Stomach (tissue), 9 donors: Measurements from ENCODE around the gene IFRD2. TPM values are rescaled to one million over a fixed set of nuclear protein-coding genes. Genes with fewer than 3 reads are reported as not detected.

Source experiments
- DNase-seq, 2 donors: peaks; one replicate each; pipeline versions ENCODE4 v3.0.0 to v3.0.0-alpha.2; 2013 to 2019
- H3K27ac ChIP-seq, 5 donors: fragments of 200-600 bp in 4 of 5; sonication (generic) in 4 of 5; one replicate each; pipeline ENCODE4 v1.5.1; 2013 to 2019; ENCODE audit warnings: mild to moderate bottlenecking in 1 of 5, moderate library complexity in 1 of 5
- H3K27me3 ChIP-seq, 3 donors: fragments of 200-600 bp; sonication (generic); one replicate each; pipeline ENCODE4 v1.5.1; 2017 to 2019; ENCODE audit warnings: mixed run types in 1 of 3
- H3K36me3 ChIP-seq, 4 donors: fragments of 200-600 bp; sonication (generic); 1 replicate in 3 of 4; 2 replicates in 1 of 4; pipeline ENCODE4 v1.5.1; 2016 to 2019
- H3K4me1 ChIP-seq, 4 donors: fragments of 200-600 bp; sonication (generic); one replicate each; pipeline ENCODE4 v1.5.1; 2016 to 2019
- H3K4me3 ChIP-seq, 4 donors: fragments of 200-600 bp; sonication (generic) in 3 of 4; one replicate each; pipeline ENCODE4 v1.5.1; 2016 to 2019; ENCODE audit warnings: mild to moderate bottlenecking in 1 of 4
- H3K9me3 ChIP-seq, 4 donors: fragments of 200-600 bp; sonication (generic); one replicate each; pipeline ENCODE4 v1.5.1; 2016 to 2019
- EP300 ChIP-seq: sonication (generic); formaldehyde crosslinking; IDR thresholded peaks from one replicate; pipeline ENCODE4 v1.6.1; 2017; ENCODE audit warnings: antibody characterized with exemption
- POLR2A ChIP-seq, 4 donors: fragments of 450-650 bp; IDR thresholded peaks; one replicate each; pipeline ENCODE4 v1.6.1; 2016; ENCODE audit warnings: antibody characterized with exemption in 4 of 4, control low read depth in 2 of 4, mild to moderate bottlenecking in 1 of 4, moderate library complexity in 1 of 4
- POLR2AphosphoS5 ChIP-seq, 3 donors: sonication (generic); formaldehyde crosslinking; IDR thresholded peaks; one replicate each; pipeline ENCODE4 v1.6.1; 2016; ENCODE audit warnings: antibody characterized with exemption in 3 of 3
- WGBS, 5 donors: extraction: QIAGEN DNeasy Blood & Tissue Kit in 3 of 5; methylation state at CpG; one replicate each; pipeline versions ENCODE4 v1.1.5 to v1.1.7; 2013 to 2018; 5-methylcytosine and 5-hydroxymethylcytosine counted together
- intact Hi-C: fragments of 100-400 bp; cut with DNase I; formaldehyde crosslinking; loops from one replicate; pipeline ENCODE4 v1.15.1; 2023; ENCODE audit warnings: low total_unique reads
- polyA plus RNA-seq, 3 donors: library from polyadenylated mRNA; stranded (reverse); fragments of 200-250 nt; gene quantifications; one replicate each; pipeline ENCODE4 v1.2.3, GENCODE V29; 2013
- total RNA-seq, 5 donors: library from RNA; depleted of rRNA; stranded (reverse); fragments of >200 nt; gene quantifications; one replicate each; pipeline versions ENCODE4 v1.1.0 to v1.2.3, GENCODE V29; 2014 to 2016
- TF ChIP-seq, protein P1 (sequence below), 7 experiments: fragments of 450-650 bp in 4 of 7; fragments of 200-600 bp in 3 of 7; sonication (generic) in 3 of 7; IDR thresholded peaks; one replicate each; pipeline ENCODE4 v1.5.1; 2016 to 2019; ENCODE audit warnings: antibody characterized with exemption in 7 of 7, control low read depth in 2 of 7, mild to moderate bottlenecking in 1 of 7
- donor health status: healthy with polysubstance abuse.
- donor health status: Bipolar disorder and iron deficiency.
- donor health status: healthy.

The IFRD2 gene
- total and polyA plus RNA-seq, 8 donors: 69.9 to 254 (median 113) TPM

- 93 to 96% (median 94%) methylated on average over 13 to 18 of the region's 18 CpGs for WGBS, 5 donors
- Histone ChIP-seq H3K9me3 (no peaks in the 10 kb centered on the region), H3K36me3 (peaks cover 7 to 15% (median 8%) of the 10 kb centered on the region in 4 donors), H3K4me3 (no peak overlapping the region), H3K27me3 (no peaks in the 10 kb centered on the region), H3K4me1 (peaks cover 31 to 60% (median 56%) of the 10 kb centered on the region in 4 donors), H3K27ac (peak overlapping the region in 1 of 5 donors; percentile 13)
- intact Hi-C loops: no loop called here
- DNase-seq: no peak
- TF ChIP-seq POLR2A (IDR thresholded peaks at IDR 0.05) (no peak), POLR2AphosphoS5 (IDR thresholded peaks at IDR 0.05) (no peak), EP300 (no peak)
- TF ChIP-seq, protein P1, sequence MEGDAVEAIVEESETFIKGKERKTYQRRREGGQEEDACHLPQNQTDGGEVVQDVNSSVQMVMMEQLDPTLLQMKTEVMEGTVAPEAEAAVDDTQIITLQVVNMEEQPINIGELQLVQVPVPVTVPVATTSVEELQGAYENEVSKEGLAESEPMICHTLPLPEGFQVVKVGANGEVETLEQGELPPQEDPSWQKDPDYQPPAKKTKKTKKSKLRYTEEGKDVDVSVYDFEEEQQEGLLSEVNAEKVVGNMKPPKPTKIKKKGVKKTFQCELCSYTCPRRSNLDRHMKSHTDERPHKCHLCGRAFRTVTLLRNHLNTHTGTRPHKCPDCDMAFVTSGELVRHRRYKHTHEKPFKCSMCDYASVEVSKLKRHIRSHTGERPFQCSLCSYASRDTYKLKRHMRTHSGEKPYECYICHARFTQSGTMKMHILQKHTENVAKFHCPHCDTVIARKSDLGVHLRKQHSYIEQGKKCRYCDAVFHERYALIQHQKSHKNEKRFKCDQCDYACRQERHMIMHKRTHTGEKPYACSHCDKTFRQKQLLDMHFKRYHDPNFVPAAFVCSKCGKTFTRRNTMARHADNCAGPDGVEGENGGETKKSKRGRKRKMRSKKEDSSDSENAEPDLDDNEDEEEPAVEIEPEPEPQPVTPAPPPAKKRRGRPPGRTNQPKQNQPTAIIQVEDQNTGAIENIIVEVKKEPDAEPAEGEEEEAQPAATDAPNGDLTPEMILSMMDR (IDR thresholded peaks at IDR 0.05): no peak
These were observed 4.6 kb upstream of the IFRD2 start for GRCh38 chr3:50296721-50297383.

DNA sequence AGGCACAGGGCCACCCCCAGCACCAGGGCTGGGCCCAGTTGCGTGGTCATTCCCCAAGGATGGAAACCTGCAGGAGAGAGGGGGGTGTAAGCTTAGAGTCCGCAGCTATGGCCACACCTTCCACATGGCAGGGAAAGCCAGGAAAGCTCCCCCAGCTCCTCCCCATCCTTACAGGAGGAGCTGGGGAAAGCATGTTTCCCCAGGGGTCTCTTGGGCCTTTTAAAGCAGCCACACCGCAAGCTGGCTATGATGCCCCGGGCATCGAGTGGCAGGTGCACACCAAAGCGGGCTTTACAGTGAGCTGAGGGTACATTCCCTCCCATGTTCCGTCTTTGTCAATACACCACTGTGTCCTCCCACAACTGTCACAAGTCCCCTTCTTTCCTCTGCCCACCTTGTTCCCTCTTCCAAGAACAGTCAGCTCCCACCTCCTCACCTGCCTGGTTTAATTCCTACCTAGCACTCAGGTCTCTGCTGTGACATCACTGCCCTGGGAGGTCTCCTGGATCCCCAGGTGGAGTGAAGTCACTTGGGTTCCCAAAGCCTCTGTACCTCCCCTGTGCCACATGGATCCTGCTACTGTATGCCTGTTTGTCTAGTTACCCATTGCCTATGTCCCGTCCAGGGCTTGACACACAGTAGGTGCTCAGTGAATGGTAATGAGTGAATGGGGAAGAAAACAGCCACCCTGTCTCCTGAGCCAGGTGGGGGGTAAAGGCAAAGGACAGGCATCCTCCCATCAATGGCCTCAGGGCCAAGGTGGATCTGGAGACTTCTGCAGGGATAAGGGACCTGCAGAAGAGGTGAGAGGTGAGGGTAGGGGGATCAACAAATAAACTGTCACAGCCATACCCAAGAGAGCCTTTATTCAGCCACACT lies 3.6 kb upstream of the IFRD2 start:
- Histone ChIP-seq H3K9me3 (no peaks in the 10 kb centered on the region), H3K4me3 (no peak overlapping the region), H3K4me1 (peaks cover 39 to 60% (median 56%) of the 10 kb centered on the region in 4 donors), H3K27ac (no peak overlapping the region), H3K27me3 (no peaks in the 10 kb centered on the region), H3K36me3 (peaks cover 7 to 15% (median 8%) of the 10 kb centered on the region in 4 donors)
- TF ChIP-seq POLR2A (IDR thresholded peaks at IDR 0.05) (no peak), EP300 (no peak), POLR2AphosphoS5 (IDR thresholded peaks at IDR 0.05) (no peak)
- TF ChIP-seq, protein P1 (IDR thresholded peaks at IDR 0.05): no peak
- intact Hi-C loops: no loop called here
- DNase-seq: no peak
- WGBS, 5 donors: 86 to 91% (median 89%) methylated on average over 8 of the region's 8 CpGs

DNA sequence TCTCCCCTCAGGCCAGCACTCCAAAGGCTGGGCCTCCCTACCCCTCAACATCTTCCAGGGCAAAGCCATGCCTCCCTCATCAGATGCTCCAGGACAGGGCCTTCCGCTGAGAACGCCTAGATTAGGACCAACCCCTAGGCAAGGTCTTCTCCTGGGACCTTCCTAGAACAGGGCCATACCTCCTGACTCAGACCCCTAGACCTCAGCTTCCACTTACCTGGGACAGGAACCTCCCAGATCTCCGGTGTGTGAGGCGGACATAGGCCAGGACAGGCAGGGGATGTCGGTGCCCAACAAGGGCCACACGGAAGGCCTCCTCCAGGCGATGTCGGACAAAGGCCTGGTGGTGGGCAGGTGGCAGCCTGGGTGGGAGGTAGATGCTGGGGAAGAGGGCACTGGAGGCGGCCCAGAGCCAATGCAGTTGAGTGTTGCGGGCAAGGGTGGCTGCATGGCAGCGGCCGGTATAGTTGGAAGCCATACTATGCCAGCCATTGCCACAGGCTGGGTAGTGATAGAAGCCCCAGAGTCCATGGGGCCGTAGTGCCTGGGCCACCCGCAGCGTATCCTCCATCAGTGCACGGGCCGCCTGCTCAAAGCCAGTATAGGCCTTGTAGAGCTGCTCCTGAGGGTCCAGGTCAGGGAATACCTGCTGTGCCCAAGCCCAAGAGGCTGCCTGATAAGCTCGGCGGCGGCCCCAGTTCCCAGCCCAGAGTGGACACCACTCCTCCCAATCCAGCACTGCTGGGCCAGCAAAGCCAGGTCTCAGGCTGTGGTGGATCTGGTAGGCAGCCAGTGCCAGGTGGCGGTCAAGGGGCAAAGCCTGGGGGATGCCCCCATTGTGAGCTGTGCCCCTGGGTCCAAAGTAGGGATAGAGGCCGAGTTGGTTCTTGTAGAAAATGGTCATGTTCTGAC lies 2.5 kb upstream of the IFRD2 start:
- Histone ChIP-seq H3K36me3 (peaks cover 14 to 24% (median 16%) of the 10 kb centered on the region in 4 donors), H3K27ac (peak overlapping the region in 1 of 5 donors; percentile 97), H3K4me3 (no peak overlapping the region), H3K27me3 (no peaks in the 10 kb centered on the region), H3K9me3 (no peaks in the 10 kb centered on the region), H3K4me1 (peaks cover 39 to 60% (median 56%) of the 10 kb centered on the region in 4 donors)
- 90 to 94% (median 92%) methylated on average over 13 to 22 of the region's 22 CpGs for WGBS, 5 donors
- DNase-seq: no peak
- intact Hi-C loops: no loop called here
- TF ChIP-seq POLR2A (IDR thresholded peaks at IDR 0.05) (no peak), POLR2AphosphoS5 (IDR thresholded peaks at IDR 0.05) (no peak), EP300 (no peak)
- TF ChIP-seq, protein P1 (IDR thresholded peaks at IDR 0.05): no peak

DNA sequence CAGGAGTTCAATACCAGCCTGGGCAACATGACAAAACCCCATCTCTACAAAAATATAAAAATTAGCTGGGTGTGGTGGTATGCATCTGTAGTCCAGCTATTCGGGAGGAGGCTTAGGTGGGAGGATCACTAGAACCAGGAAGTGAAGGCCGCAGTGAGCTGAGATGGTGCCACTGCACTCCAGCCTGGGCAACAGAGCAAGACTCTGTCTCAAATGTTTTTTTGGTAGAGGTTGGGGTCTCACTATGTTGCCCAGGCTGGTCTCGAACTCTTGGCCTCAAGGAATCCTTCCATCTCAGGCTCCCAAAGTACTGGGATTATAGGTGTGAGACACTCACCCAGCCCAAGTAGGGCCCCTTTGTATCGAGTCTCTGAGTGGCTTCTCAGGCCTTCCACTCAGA lies 1.9 kb upstream of the IFRD2 start:
- Histone ChIP-seq H3K9me3 (no peaks in the 10 kb centered on the region), H3K36me3 (peaks cover 20 to 30% (median 22%) of the 10 kb centered on the region in 4 donors), H3K27me3 (no peaks in the 10 kb centered on the region), H3K4me3 (no peak overlapping the region), H3K27ac (peak overlapping the region in 2 of 5 donors; percentile 97 to 99), H3K4me1 (peaks cover 43 to 66% (median 61%) of the 10 kb centered on the region in 4 donors)
- DNase-seq: no peak
- TF ChIP-seq POLR2AphosphoS5 (IDR thresholded peaks at IDR 0.05) (no peak), POLR2A (IDR thresholded peaks at IDR 0.05) (no peak)
- 86 to 95% (median 94%) methylated on average over 4 of the region's 4 CpGs for WGBS, 5 donors
- intact Hi-C loops: no loop called here
